ENCODE measurements around the gene GOLGA5. TPM values are rescaled to one million over a fixed set of nuclear protein-coding genes. Genes with fewer than 3 reads are reported as not detected.
A peak's percentile ranks its signal among the peaks of the same experiment; 100 is the strongest.
"Not testable (repeated sequence)": the region's sequence is repeated elsewhere in the genome, so short reads cannot be mapped to it uniquely, and the experiment has no call there.

The GOLGA5 gene
- total RNA-seq, 1 donor from 2014 or later = 23.4 TPM

DNA sequence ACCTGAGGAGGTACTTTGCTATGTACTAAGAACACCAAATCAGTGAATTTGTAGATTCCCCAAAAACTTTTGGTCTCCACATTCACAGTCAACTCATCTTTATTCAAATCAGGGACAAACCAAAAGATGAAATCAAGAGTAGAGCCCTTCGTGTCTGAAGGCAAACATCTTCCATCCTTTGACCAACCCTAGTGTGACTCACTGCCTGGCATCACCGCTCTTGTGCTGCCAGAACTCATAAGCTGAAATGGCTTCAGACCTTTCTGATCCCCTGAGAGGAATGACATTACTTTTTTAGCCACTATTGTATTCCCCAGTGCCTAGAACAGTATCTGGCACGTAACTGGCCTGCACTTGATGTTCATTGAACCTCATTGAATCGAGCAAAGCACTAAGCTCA lies 50.1 kb downstream of the GOLGA5 start:
- H3K4me3 ChIP-seq (ENCODE audit: low read depth, low read length) = no peak overlapping the region
- no peak for TF ChIP-seq CTCF (conservative IDR thresholded peaks at IDR 0.05; ENCODE audit: low read depth, low read length)
- DNase-seq (ENCODE audit: low read depth) = no peak

DNA sequence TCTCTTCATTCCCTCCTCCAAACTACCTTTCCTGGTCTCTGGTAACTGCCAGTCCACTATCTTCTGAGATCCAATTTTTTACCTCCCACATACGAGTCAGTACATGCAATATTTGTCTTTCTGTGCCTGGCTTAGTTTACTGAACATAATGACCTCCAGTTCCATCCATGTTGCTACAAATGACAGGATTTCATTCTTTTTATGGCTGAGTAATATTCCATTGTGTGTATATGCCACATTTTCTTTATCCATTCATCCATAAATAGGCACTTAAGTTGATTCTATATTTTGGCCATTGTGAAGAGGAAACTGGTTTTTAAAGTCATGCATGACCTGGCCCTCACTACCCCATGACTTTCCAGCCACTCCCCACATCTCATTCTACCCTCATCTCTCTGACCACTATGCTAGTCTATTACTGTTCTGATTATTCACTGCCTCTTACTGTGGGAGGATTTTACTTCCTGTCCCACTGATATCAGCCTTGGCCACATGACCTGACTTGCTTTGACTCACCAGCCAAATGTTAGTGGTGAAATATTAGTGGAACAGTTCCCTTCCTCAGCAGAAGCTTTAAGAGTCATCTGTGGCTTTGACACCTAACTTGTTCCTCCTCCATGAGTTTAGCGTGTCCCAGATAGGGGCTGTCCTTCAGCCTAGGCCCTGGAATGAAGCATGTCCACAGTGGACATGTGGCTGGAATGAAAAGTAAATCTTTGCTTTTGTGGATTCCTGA lies 52.2 kb downstream of the GOLGA5 start:
- no peak for TF ChIP-seq CTCF (conservative IDR thresholded peaks at IDR 0.05; ENCODE audit: low read depth, low read length)
- H3K4me3 ChIP-seq (ENCODE audit: low read depth, low read length) = no peak overlapping the region
- peak; percentile 74 for DNase-seq (ENCODE audit: low read depth)

GRCh38 chr14:92847278-92847677 lies 53.2 kb downstream of the GOLGA5 start:
- no peak overlapping the region for H3K4me3 ChIP-seq (ENCODE audit: low read depth, low read length)
- TF ChIP-seq CTCF (conservative IDR thresholded peaks at IDR 0.05; ENCODE audit: low read depth, low read length) = no peak

GRCh38 chr14:92847749-92848148 lies 53.6 kb downstream of the GOLGA5 start:
- no peak overlapping the region for H3K4me3 ChIP-seq (ENCODE audit: low read depth, low read length)
- DNase-seq (ENCODE audit: low read depth) = no peak
- TF ChIP-seq CTCF (conservative IDR thresholded peaks at IDR 0.05; ENCODE audit: low read depth, low read length) = no peak

More at GRCh38 chr14:92847278-92847677, 53.2 kb downstream of the GOLGA5 start:
- DNase-seq (ENCODE audit: low read depth) = no peak

DNA sequence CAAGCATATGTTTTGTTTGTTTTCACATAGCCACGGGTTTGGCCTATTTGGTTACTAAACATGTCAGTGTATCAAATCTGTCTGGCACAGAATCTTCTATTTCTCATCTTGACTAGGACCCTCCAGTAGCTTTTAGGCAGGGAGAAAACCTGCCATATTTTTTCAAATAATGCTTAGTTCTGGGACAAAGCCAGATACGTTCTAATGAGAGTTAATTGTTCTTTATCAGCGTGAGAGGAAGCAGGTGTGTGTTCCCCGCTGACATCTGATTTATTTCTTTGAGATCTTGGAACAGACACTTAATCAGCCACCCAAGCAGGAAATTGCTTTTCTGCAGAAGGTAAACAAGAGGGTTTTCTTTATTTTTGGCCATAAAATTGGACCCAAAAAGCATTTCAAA lies 54.8 kb downstream of the GOLGA5 start:
- no peak overlapping the region for H3K4me3 ChIP-seq (ENCODE audit: low read depth, low read length)
- no peak for TF ChIP-seq CTCF (conservative IDR thresholded peaks at IDR 0.05; ENCODE audit: low read depth, low read length)
- no peak for DNase-seq (ENCODE audit: low read depth)

DNA sequence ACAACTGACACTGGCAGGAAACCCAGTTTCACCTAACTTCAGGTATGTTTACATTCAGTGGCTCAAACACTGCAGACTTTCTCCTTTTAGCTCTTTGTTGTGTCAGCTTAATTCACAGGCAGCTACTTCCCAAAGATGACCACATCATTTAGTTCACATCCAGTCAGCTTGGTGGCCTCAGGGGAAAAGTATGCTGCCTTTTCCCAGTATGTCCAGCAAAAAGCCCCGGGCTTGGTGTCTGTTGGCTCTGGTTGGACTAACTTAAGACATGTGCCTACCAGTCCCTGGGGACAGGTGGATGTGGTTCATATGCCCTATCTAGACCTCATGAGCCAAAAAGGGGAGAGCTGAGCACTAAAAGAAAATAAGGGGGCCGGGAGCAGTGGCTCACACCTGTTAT lies 56.4 kb downstream of the GOLGA5 start:
- H3K4me3 ChIP-seq (ENCODE audit: low read depth, low read length) = no peak overlapping the region
- no peak for DNase-seq (ENCODE audit: low read depth)
- no peak for TF ChIP-seq CTCF (conservative IDR thresholded peaks at IDR 0.05; ENCODE audit: low read depth, low read length)

DNA sequence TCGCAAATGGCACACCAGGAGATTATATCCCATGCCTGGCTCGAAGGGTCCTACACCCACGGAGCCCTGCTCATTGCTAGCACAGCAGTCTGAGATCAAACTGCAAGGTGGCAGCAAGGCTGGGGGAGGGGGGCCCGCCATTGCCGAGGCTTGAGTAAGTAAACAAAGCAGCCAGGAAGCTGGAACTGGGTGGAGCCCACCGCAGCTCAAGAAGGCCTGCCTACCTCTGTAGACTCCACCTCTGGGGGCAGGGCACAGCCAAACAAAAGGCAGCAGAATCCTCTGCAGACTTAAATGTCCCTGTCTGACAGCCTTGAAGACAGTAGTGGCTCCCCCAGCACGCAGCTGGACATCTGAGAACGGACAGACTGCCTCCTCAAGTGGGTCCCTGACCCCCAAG lies 59.0 kb downstream of the GOLGA5 start:
- not testable (repeated sequence) for DNase-seq (ENCODE audit: low read depth); H3K4me3 ChIP-seq (ENCODE audit: low read depth, low read length)
